ENCODE data around the gene BABAM1.

BABAM1 gene

DNA sequence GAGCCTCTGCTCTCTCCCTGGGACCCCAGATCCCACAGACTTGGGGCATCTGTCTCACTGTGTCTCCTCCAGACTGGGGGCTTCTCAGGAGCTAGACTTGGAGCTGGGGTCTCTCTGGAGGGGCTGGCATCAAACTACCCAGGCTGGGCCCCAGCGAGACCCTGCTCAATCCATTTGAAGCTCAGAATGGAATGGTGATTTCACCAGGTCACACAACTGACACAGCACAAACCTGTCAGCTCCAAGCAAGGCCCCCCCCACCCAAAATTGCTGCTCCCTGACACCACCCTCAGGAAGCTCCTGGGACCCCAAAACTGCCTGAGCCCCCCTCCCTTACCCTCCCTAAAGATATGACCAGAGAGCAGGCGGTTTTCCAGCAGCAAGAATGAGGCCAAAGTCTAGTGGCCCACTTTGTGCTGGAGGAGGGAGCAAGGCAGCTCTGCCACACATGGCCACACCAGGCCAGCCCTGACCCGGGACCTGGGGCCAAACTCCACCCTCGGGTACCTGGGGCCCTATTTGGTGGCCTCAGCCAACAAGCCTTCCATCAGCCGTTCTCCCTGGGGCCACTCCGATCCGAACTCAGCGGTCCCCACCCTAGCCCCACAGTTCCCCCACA is 23.9 kb upstream of the BABAM1 start:
- no peak for DNase-seq (ENCODE audit: low read depth in 2 of 2)

DNA sequence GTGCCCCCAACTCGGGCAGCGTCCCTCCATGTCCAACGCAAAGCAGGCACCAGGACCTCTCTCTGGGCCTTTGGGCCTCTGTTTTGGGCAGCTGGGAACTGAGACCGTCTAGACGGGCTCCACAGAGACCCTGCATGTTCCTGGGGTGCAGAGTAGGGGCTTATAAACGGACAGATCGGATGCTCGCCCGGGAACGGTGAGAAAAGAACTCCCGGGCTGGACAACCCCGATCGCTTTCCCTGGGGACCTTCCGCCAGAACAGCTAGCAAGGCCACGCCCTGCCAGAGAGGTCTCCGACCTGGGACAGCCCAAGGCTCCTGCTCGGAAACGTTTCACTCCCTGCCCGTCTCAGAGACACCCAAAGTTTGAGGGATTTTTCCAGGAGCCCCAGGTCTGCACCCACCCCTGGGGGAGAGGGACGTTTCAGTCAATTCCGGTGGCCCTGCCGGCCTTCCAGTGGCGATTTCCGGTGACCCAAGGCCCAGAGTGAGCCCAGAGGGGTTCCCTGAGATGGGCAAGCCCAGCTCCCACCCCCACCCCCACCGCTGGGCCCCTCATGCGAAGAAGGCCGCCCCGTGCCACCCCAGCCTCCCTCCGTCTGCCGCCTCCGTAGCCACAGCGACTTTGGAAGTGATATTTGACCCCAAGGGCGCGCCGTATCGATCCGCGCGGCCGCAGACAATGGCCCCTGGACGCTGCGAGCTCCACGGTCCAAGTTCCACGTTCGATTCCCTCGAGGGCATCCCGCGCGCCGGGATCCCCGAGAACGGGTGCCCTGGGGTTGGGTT is 23.2 kb upstream of the BABAM1 start:
- no peak for DNase-seq (ENCODE audit: low read depth in 2 of 2)

DNA sequence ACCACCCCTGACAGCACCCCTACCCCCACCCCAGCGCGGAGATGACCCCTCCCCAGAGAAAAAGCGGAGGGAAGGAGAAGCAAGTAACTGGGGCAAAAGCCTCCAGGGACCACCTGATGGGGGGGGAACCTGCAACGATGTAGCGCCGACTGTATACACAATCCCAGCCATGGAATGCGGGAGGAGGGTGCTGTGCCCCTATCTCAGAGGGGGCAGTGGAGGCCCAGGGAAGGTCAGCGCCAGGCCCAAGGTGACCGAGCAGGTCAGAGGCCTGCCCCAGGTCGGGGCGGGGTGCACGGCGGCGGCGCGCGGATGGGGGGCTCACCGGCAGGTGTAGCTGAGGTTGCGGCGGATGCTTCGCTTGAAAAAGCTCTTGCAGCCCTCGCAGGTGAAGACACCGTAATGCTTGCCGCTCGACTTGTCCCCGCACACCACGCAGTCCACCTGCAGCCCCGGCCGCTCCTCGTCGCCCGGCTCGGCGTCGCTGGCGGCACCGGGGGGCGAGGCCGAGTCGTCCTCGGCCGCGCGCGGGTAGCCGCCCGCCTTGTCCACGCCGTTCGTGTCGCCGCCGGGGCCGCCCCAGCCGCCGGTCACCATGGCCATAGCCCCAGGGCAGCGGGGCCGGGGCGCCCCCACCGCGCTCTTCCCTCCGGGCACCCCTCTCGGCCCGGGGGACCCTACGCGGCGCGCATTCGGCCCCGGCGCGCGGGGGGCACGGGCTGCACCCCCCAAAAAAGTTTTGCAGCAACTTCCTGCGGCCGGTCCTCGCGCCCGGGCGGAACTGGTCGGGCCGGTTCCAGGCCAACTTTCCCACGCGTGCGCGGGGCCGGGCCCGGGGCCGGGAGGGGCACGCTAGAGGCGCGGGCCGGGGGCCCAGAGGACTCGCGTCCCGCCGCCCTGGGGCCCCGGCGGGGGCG is 22.4 kb upstream of the BABAM1 start:
- no peak for DNase-seq (ENCODE audit: low read depth in 2 of 2)

DNA sequence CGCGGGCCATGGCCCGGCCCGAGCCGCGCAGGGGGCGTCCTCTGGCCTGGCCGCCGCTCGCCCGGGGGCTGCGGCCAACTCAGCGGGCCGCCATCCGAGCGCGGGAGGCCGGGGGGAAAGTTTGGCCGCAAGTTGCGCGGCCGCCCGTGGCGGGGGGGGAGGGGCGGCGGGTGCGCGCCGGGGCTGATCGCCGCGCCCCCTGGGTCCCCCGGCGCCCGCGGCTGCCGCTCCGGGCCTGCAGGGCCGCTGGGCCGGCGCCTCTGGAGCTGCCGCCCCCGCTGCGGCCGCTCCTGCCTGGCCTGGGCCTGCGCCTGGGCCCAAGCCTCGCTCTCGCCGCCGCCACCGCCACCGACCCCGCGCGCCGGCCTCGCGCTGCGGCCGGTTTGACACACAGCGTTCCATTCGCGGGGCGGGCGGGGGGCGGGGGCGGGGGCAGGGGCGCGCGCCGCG is 21.7 kb upstream of the BABAM1 start, which contains the start of gene NR2F6:
Gene NR2F6, minus strand, starts transcription at position 385 of the 450 bp plus-strand sequence. CDS start 699 bp downstream, outside the sequence.
- no peak for DNase-seq (ENCODE audit: low read depth in 2 of 2)

DNA sequence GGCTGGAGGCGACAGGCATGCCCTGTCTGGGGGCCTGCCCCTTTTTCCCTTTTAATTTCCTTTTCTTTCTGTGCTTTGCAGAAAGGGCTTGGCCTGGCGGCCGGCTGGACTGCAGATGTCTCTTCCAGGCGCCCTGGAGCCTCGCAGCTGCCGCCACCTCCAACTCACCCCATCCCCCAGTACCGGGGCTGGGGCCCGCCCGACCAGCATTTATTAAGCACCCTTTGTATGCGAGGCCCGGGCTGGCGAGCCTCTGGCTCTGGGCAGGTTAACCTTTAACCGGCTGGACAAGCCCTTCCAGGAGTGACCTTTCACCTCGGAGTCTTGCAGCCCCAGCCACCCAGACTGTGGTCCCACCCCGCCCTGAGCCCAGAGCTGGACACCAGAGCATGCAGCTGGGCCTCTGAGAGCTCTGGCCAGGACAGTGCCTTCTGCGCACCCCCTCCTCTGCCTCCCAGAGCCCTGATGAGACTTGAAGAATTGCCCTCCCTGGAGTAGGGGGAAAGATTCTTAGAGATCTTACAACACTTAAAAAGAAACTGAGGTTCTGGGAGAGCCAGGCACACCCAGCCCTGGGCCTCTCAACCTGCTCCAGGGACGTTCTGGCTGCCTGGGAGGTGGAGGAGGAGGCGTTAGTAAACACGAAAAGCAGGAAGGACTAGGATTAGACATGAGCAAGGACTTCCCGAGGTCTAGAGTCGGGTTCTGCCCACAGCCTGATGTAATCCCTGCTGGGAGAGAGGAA is 20.4 kb upstream of the BABAM1 start:
- no peak for DNase-seq (ENCODE audit: low read depth in 2 of 2)

DNA sequence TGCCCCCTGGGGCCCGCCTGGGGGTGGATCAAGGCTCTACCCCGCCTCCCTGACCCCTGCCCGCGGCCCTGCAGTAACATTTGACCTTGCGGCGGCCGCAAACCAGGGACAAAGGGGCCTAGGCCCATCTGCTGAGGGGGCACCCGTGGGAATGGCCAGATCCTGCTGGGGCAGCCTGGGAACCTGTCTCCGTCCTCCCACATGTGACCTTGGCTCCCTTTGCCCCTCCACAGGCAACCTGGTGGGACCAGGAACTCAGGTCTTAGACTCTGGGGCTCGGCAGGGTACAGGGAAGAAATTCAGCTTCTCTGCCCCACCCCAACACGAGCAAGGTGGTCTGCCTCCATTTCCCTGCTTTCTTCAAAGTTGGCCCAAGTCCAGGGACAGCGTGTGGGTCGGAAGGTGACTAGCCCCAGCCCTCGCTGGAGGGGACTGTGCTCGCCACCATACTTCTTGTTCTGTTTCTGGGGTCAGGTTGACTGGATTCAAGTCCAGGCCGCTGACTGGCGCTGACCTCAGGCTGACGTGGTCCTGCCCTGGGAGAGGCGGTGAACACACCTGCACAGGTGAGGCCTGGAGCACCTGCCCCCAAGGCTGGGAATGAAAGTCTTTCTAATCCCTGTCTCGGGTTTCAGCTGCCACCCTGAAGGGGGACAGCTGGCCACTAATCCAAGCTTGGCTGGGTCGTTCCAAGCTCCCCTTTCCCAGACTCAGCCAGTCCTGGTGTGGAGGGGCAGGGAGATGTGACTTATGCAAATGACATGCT is 19.0 kb upstream of the BABAM1 start:
- no peak for DNase-seq (ENCODE audit: low read depth in 2 of 2)

DNA sequence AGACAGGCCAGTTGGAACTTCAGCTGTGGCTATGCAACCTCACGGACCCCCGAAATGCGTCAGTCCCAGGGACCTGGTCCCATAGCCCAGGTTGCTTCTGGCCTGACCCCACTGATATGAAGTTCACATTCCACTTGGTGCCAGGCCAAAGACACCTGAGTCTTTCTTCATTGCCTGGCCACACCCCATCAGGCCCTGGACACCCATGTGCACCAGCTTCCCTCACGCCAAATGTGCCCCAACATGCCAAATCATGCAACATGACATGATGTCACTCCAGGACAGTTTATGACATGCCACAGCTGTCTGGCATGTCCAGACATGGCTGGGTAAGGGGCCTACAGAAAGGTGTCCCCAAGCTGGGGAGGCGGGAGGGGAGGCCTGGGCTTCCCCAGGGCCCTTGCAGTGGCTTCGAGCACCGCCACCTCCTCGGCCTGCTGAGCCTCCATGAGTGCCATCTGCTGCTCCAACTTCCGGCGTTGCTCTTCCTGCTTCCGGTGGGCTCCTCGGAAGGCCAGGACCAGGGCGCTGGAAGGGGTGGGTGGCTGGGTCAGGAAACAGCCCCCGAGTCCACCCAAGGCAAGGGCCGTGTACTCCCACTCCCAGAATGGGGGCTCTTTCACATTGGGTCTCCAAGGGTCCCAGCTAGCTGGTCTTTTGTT is 17.2 kb upstream of the BABAM1 start:
- DNase-seq (ENCODE audit: low read depth in 2 of 2): no peak

DNA sequence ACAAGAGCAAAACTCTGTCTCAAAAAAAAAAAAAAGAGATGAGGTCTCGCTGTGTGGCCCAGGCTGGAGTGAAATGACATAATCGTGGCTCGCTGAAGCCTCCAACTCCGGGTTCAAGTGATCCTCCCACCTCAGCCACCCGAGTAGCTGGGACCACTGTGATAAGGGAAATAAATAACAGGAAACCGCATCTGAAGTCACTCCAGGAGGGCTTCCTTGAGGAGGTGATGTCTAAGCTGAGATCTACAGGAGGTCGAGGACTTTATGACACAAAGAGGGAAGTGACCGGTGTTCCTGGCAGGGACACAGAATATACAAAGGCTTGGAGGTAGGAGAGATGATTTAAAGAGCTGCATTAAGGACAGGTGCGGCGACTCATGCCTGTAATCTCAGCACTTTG is 12.6 kb upstream of the BABAM1 start:
- no peak for DNase-seq (ENCODE audit: low read depth in 2 of 2)

DNA sequence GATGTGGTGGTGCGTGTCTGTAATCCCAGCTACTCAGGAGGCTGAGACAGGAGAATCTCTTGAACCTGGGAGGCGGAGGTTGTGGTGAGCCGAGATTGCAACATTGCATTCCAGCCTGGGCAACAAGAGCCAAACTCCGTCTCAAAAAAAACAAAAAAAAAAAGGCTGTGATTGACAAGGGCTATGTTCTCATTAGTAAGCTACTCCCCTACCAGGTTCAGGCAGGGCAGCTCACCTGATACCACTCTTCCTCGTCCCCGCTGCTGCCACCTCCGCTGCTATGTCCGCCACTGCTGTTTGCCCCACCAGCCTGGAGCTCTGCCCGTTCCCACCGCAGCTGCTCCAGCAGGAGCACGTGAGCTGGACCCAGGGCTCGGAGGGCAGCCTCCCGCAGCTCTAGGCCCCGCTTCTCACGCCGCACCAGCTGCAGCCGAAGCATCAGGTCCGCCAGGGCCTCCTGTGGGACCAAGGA is 12.1 kb upstream of the BABAM1 start:
- no peak for DNase-seq (ENCODE audit: low read depth in 2 of 2)

DNA sequence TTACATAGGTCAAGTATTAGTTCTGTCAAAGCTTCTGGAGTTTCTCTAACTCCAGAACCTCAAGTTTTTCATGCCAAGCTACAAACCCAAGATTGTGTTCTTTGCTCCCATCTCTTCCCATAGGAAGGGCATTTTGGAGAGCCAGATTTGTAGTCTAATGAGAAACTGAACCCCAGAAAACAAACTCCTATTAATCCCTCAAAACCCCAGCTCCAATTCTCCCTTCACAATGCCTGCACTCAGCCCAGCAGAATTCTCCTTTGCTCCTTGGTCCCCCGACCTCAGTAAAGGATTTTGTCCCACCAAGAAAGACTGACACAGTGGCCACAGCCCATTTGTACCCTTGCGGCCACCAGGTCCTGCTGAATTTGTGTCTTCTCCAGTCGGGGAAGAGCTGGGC is 11.1 kb upstream of the BABAM1 start:
- DNase-seq (ENCODE audit: low read depth in 2 of 2): no peak

DNA sequence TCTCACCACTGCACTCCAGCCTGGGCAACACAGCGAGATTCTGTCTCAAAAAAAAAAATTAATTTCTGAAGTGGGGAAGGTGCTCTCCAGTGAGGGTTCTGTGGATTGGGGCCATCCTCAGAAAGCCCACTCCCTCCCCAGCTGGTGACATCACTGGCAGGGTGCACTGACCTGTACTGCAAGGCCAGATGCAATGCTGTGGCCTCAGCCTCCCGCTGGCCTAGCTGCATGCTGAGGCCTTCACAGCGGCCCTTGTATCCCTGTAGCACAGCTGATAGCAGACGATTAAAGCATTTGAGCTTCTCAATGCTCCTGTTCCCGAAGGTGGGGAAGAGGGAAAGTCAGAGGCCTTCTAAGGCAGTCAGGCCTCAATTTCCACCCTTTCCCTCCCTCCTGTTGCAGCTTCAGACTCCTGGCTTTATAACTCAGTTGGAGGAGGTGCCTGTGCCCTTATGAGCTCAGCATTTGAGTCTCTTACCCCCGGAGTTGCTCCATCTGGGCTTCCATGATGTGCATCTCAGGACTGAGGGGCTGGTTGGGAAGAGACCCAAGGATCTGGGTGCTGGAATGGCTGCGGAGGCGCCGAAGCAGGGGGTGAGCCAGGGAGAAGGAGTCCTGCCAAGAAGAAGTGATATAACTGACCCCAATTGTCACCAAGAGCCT is 8.0 kb upstream of the BABAM1 start:
- DNase-seq (ENCODE audit: low read depth in 2 of 2): no peak

DNA sequence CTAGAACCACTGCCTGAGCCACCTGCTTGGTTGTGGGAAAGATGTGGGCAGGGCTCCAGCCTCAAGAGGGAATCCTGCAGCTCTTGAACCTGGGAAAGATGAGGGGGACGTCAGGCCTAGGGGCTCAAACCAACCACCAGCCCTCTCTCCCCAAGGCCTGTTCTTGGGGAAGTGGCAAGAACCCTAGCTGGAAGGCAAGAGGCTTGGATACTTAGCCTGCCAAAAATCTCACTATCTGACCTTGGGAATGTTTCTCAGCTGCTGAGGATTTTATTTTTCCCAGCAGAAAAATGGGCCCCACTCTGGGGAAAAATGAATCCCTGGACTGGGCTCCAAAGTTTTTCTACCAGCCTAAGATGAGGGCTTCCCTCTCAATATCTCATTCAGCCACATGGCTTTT is 7.3 kb upstream of the BABAM1 start:
- DNase-seq (ENCODE audit: low read depth in 2 of 2): no peak

DNA sequence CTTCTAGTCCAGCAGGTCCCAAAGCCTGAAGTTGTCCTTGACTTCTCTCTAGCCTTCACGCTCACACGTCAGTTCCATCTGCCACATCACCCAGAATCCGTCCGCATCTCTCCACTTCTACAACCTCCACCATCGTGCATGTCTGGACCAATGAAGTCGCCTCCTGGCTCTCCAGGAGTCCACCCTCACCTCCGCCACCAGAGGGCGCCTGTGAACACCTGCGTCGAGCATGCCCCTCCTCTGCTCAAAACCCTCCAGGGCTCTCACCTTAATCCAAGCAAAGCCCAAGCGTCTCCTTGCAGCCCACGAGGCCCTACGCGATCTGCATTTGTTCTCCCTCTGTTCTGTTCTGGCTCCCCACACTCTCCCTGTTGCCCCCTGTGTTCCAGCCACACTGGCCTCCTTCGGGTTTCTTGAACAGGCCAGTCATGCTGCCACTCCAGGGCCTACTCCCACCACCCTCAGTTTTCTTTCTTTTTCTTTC is 6.4 kb upstream of the BABAM1 start:
- DNase-seq (ENCODE audit: low read depth in 2 of 2): peak; percentile 37 to 43

DNA sequence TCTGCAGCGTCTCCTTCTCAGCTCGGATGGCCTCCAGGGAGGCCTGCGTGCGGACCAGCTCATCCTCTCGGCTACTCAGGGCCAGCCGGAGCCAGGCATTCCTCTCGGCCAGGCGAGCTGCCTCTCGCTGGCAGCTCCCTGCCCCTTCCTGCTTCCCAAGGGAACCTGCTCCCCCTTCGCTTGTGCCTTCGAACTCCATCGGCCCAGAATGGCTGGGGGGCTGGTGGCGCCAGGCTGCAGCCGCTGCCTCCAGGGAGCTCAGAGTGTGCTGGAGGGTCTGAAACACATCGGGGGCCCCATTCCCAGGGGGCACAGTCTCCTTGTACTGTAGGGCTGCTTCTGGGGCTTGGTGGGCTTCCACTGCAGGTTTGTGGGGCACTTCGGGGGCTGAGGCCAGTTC is 4.7 kb upstream of the BABAM1 start:
- no peak for DNase-seq (ENCODE audit: low read depth in 2 of 2)

DNA sequence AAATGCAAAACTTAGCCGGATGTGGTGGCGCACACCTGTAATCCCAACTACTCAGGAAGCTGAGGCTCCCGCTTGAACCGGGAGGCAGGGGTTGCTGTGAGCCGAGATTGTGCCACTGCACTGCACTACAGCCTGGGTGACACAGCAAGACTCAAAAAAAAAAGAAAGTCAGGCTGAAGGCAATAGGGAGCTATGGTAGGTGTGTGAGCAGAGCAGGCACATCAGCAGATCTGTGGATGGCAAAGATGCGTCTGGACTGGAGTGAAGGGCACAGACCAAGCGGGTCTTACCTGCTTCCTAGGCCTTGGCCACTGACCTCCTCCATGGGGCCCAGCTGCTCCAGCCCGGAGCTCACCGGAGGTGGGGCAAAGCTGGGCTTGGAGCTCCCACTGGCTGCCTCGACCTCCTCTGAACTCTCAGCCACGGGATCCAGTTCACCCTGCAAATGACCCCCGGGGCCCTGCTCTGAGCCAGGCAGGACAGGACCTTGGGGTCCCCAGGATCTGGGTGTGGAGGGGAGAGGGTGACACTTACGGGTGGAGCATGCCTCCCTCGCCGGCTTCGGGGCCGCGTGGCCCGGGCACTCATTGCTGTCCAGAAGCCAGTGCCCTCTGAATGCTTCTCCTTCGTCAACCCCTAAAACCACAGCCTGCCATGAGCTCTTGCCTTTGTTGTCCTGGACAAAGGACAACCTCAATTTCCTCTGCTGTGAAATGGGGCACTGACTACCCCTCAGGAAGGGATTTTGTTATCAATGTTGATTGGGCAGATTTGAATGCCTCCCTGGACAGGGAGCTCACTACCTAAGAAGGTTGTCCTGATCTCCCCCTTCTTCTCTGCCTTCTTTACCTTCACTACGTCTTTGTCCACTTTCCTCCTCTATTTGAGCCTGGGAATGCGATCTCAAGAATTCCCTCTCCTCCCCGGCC is 3.3 kb upstream of the BABAM1 start:
- DNase-seq (ENCODE audit: low read depth in 2 of 2): no peak

DNA sequence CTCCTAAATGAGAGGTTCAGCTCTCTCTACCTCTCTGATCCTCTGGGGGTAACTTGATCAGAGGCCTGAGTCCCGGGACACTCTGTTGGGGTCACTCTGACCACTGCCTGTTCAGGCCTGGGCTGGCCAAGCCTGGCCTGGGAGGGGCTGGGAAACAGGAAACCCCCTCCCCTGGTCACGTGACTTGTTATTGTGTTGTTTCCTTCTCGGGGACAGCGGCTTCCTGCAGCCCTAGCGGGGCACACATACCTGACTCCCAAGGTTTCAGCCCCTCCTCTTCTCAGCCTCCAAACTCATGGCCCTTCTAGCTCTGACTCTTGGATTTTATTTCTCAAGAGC is 2.6 kb upstream of the BABAM1 start, which contains the start of gene USHBP1:
Gene USHBP1, minus strand, starts transcription at position 105 of the 339 bp plus-strand sequence. CDS start 446 bp downstream, outside the sequence.
- DNase-seq (ENCODE audit: low read depth in 2 of 2): no peak

DNA sequence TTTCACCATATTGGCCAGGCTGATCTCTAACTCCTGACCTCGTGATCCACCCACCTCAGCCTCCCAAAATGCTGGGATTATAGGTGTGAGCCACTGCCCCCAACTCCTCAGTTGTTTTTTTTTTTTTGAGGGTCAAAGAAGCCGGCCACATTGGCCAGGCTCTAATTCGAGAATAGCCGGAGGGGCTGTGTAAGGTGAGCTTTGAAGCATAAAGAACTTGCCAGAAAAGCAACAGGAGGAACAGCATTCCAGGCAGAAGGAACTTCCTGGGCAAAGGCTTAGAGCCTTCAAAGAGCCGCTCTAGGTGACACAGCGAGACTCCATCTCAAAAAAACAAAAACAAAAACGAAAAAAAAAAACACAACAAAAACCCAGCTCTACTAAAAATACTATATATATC is 1.2 kb upstream of the BABAM1 start:
- DNase-seq (ENCODE audit: low read depth in 2 of 2): no peak

DNA sequence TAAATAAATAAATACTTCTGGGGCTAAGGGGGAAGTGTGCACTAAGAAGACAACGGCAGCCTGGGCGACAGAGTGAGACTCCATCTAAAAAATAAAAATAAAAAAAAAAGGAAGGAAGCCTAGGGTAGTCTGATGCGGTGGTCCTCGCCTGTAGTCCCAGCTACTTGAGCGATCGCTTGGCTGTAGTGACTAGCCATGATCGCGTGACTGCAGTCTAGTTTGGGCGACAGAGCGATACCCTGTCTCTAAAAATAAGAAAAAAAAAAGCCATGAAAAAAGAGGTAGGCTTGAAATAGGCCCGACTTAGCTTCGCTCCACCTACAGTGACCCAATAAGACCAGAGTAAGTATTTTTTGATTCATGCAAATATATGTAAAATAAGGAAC is 661 bp upstream of the BABAM1 start:
- DNase-seq (ENCODE audit: low read depth in 2 of 2): no peak
